Activated T-cell treated with anti-CD3 and anti-CD28 coated beads, Interleukin-2, amount 50 U/mL, for 48 hours (primary cell): ENCODE measurements around the gene PPDPF.

ENCODE experiments used
- DNase-seq, 2 experiments: peaks; one replicate each; pipeline ENCODE4 v3.0.0-alpha.2; 2020

PPDPF gene

GRCh38 chr20:63522091-63522868 lies 1.7 kb downstream of the PPDPF start:
- no peak for DNase-seq

GRCh38 chr20:63522981-63523611 lies 2.5 kb downstream of the PPDPF start:
- peak in 1 of 2 experiments; percentile 17 for DNase-seq

GRCh38 chr20:63525185-63525584 lies 4.6 kb downstream of the PPDPF start:
- no peak for DNase-seq

GRCh38 chr20:63525971-63526370 lies 5.4 kb downstream of the PPDPF start:
- DNase-seq, result no peak

- no peak for DNase-seq
Measured at GRCh38 chr20:63527184-63527583, 6.6 kb downstream of the PPDPF start.

GRCh38 chr20:63529180-63529860 lies 8.8 kb downstream of the PPDPF start:
- DNase-seq, result no peak

- DNase-seq, result no peak
Measured at GRCh38 chr20:63529861-63530787, 9.6 kb downstream of the PPDPF start.

GRCh38 chr20:63530788-63531160 lies 10.2 kb downstream of the PPDPF start:
- DNase-seq, result no peak

- DNase-seq, result no peak
Measured at GRCh38 chr20:63531686-63532448, 11.3 kb downstream of the PPDPF start.

- DNase-seq, result no peak
Measured at GRCh38 chr20:63532449-63532971, 11.9 kb downstream of the PPDPF start.

- DNase-seq, result no peak
Measured at GRCh38 chr20:63533388-63533787, 12.8 kb downstream of the PPDPF start.

GRCh38 chr20:63533871-63534393 lies 13.4 kb downstream of the PPDPF start:
- DNase-seq, result no peak

GRCh38 chr20:63534427-63534830 lies 13.9 kb downstream of the PPDPF start:
- no peak for DNase-seq

- DNase-seq, result no peak
Measured at GRCh38 chr20:63534831-63535651, 14.5 kb downstream of the PPDPF start.

- no peak for DNase-seq
Measured at GRCh38 chr20:63536241-63536977, 15.8 kb downstream of the PPDPF start.

- DNase-seq, result no peak
Measured at GRCh38 chr20:63536997-63537524, 16.5 kb downstream of the PPDPF start, which contains the start of gene PTK6. TSS of gene PTK6 (minus strand) at chr20:63537376. CDS start at chr20:63537314, 62 bp downstream.

GRCh38 chr20:63537525-63538203 lies 17.1 kb downstream of the PPDPF start:
- peak; percentile 97 to 98 for DNase-seq

- no peak for DNase-seq
Measured at GRCh38 chr20:63538204-63539091, 17.9 kb downstream of the PPDPF start.
